Endothelial cell of umbilical vein (primary cell): ENCODE measurements around the gene GRK5. TPM values are rescaled to one million over a fixed set of nuclear protein-coding genes. Genes with fewer than 3 reads are reported as not detected.
A peak's percentile ranks its signal among the peaks of the same experiment; 100 is the strongest.

Experiments
- BruUV-seq: library from RNA; stranded (reverse); fragments of 400-500 nt; replicated peaks from 2 replicates; lab custom pipeline; 2021; lab: Mats Ljungman, UMichigan
- CTCF ChIA-PET: fragments of 300-600, 350-600 bp; sonication (Branson Sonifier 250); formaldehyde crosslinking; loops from one replicate; lab custom pipeline; 2021; ENCODE audit warnings: antibody characterized with exemption, inconsistent platforms; lab: Charles Lee
- POLR2A ChIA-PET: fragments of 300-600, 350-600 bp; sonication (Branson Sonifier 250); formaldehyde crosslinking; loops from one replicate; lab custom pipeline; 2021; ENCODE audit warnings: antibody characterized with exemption, inconsistent platforms; lab: Charles Lee
- DNase-seq: peaks from one replicate; pipeline ENCODE4 v3.0.0-alpha.2; 2011; ENCODE audit warnings: low read depth, low spot score
- FAIRE-seq: peaks from 2 replicates; lab custom pipeline; 2011; peaks lifted over from hg19 to GRCh38; lab: Jason Lieb, UNC
- H2AFZ ChIP-seq: 2 replicates; pipeline ENCODE4 v1.6.0; 2012; ENCODE audit warnings: low read depth, low read length, control low read depth, inconsistent platforms
- H3K27ac ChIP-seq: 2 replicates; pipeline ENCODE4 v1.5.1; 2011; ENCODE audit warnings: low read depth, mild to moderate bottlenecking, control low read depth, low read length, moderate library complexity; ENCODE audit not compliant: insufficient read depth
- H3K27me3 ChIP-seq, 2 experiments: 2 replicates each; pipeline versions ENCODE4 v1.6.0 to v1.6.1; 2011; ENCODE audit warnings: low read length in 2 of 2, mixed read lengths in 1 of 2; ENCODE audit not compliant: control insufficient read depth in 2 of 2, insufficient read depth in 2 of 2
- H3K36me3 ChIP-seq, 2 experiments: 2 replicates in 1 of 2; 3 replicates in 1 of 2; pipeline ENCODE4 v1.5.1; 2011; ENCODE audit warnings: low read length in 2 of 2, mild to moderate bottlenecking in 1 of 2, moderate library complexity in 1 of 2; ENCODE audit not compliant: control insufficient read depth in 2 of 2, insufficient read depth in 2 of 2; ENCODE audit errors: extremely low read depth in 1 of 2
- H3K4me1 ChIP-seq: 3 replicates; pipeline ENCODE4 v1.5.1; 2011; ENCODE audit warnings: mild to moderate bottlenecking, low read length; ENCODE audit not compliant: control insufficient read depth, insufficient read depth; ENCODE audit errors: extremely low read depth
- H3K4me2 ChIP-seq: 2 replicates; pipeline ENCODE4 v1.6.1; 2011; ENCODE audit warnings: low read length, control low read depth, mixed read lengths; ENCODE audit not compliant: insufficient read depth
- H3K4me3 ChIP-seq, 3 experiments: fragments of 200-600 bp in 1 of 3; sonication (generic), shearing (Covaris generic) in 1 of 3; replicated peaks in 1 of 3; 2 replicates each; pipeline ENCODE4 v1.5.1; 2011 to 2016; ENCODE audit warnings: control low read depth in 3 of 3, low read length in 3 of 3, mild to moderate bottlenecking in 2 of 3, inconsistent platforms in 1 of 3, low read depth in 1 of 3, moderate library complexity in 1 of 3; ENCODE audit not compliant: insufficient read depth in 1 of 3
- H3K79me2 ChIP-seq: 2 replicates; pipeline ENCODE4 v1.6.0; 2012; ENCODE audit warnings: low read length, inconsistent platforms; ENCODE audit not compliant: control insufficient read depth, insufficient read depth
- H3K9ac ChIP-seq: replicated peaks from 2 replicates; pipeline ENCODE3; 2011; ENCODE audit warnings: low read length, control low read depth; ENCODE audit not compliant: insufficient read depth; ENCODE audit errors: extremely low read depth
- H3K9me1 ChIP-seq: replicated peaks from 3 replicates; pipeline ENCODE4 v1.6.0; 2011; ENCODE audit warnings: mild to moderate bottlenecking, low read length; ENCODE audit not compliant: control insufficient read depth, insufficient read depth; ENCODE audit errors: extremely low read depth
- H3K9me3 ChIP-seq: replicated peaks from 2 replicates; pipeline ENCODE4 v1.5.1; 2012; ENCODE audit warnings: low read length, inconsistent platforms; ENCODE audit not compliant: control insufficient read depth, insufficient read depth
- H4K20me1 ChIP-seq: replicated peaks from 2 replicates; pipeline ENCODE3; 2011; ENCODE audit warnings: mild to moderate bottlenecking, low read length; ENCODE audit not compliant: control insufficient read depth, insufficient read depth; ENCODE audit errors: extremely low read depth
- CTCF ChIP-seq, 2 donors: IDR thresholded peaks; 1 replicate in 1 of 2; 2 replicates in 1 of 2; pipeline ENCODE4 v1.5.1; 2011; ENCODE audit warnings: low read length in 2 of 2, mild to moderate bottlenecking in 2 of 2, moderate library complexity in 2 of 2, control low read depth in 1 of 2, inconsistent platforms in 1 of 2, low read depth in 1 of 2; ENCODE audit not compliant: insufficient read depth in 1 of 2; ENCODE audit errors: extremely low read depth in 1 of 2
- FOS ChIP-seq: IDR thresholded peaks from 2 replicates; pipeline ENCODE4 v1.6.1; 2011; ENCODE audit warnings: mild to moderate bottlenecking, low read length, moderate library complexity, borderline replicate concordance; ENCODE audit not compliant: insufficient read depth
- JUN ChIP-seq: IDR thresholded peaks from 2 replicates; pipeline ENCODE4 v1.6.1; 2011; ENCODE audit warnings: borderline replicate concordance, low read depth; ENCODE audit not compliant: insufficient read length, insufficient read depth
- MYC ChIP-seq: IDR thresholded peaks from one replicate; pipeline ENCODE4 v1.6.1; 2011; ENCODE audit warnings: mild to moderate bottlenecking, low read depth, low read length
- POLR2A ChIP-seq: IDR thresholded peaks from 2 replicates; pipeline ENCODE4 v1.6.1; 2012; ENCODE audit warnings: low read depth, mild to moderate bottlenecking, control low read depth, low read length
- dilution Hi-C: fragments of 300-500 bp; cut with MboI; formaldehyde crosslinking; loops from one replicate; pipeline ENCODE4 v1.15.0; 2019; ENCODE audit warnings: low sequenced_read_pairs; ENCODE audit not compliant: extremely low pct_ligation_motif_present
- intact Hi-C: fragments of 100-400 bp; cut with micrococcal nuclease; formaldehyde crosslinking; loops from one replicate; pipeline ENCODE4 v1.10.0; 2022
- polyA plus RNA-seq, 4 experiments: library from polyadenylated mRNA; depleted of rRNA in 3 of 4; stranded (reverse) in 3 of 4; unstranded in 1 of 4; fragments of >200 nt; gene quantifications; 2 replicates each; pipeline versions ENCODE4 v1.2.1 to v1.2.3, GENCODE V29; 2011 to 2012; ENCODE audit warnings: missing spikeins in 1 of 4
- total RNA-seq: library from RNA; stranded (reverse); gene quantifications from 2 replicates; pipeline ENCODE4 v1.2.3, GENCODE V29; 2021

GRK5 gene
- total and polyA plus RNA-seq, 2 donors (not counting 3 experiments of a cell fraction or from before 2014, with no cell fraction given), result 13.1 to 29.5 TPM

DNA sequence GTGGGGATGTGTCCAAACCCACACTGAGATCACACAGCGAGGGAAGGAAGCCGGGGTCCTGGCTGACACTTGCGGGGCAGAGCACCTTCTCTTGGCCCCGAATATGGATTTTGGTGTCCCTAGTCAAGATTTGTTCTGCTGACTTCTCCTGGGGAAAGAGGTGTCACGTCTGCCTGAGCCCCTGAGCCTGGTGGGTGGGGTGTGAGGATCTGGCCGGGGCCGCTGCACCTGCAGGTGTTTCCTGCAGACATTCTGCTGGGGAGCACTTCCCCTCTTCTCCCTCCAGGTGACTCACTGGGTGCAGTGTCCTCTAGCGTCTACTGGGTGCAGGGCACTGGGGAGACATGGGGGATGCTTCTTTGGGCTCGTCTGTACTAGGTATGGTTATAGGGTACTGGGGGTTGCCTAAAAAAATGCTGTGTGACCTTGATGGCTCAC is 99.2 kb downstream of the GRK5 start:
- H3K9me1 ChIP-seq, result no peaks in the 10 kb centered on the region
- no peak overlapping the region for H3K4me3 ChIP-seq
- no peaks in the 10 kb centered on the region for H3K9me3 ChIP-seq
- FAIRE-seq (no peak), DNase-seq (peak; percentile 70)
- no peaks in the 10 kb centered on the region for H4K20me1 ChIP-seq
- H3K27me3 ChIP-seq, result no peaks in the 10 kb centered on the region
- intact Hi-C loops (loop anchor here (1.0 kb wide), 8 partner anchors 9 to 104 kb away; no protein-coding TSS in a partner anchor), dilution Hi-C loops (no loop called here)
- H3K9ac ChIP-seq, result peak overlapping the region; percentile 71
- peaks cover 43% of the 10 kb centered on the region for H3K4me1 ChIP-seq
- no peak overlapping the region for H2AFZ ChIP-seq
- TSS peak; percentile 62 for BruUV-seq
- ChIA-PET CTCF (interaction anchor here (0.9 to 2.4 kb wide), 11 partner anchors 27 to 139 kb away, joined by 3 to 9 read pairs (median 4); partner anchors contain the start of gene GRK5), POLR2A (interaction anchor here (0.7 to 1.4 kb wide), 2 partner anchors 97 to 103 kb away, joined by 3 to 5 read pairs; no protein-coding TSS in a partner anchor)
- peak overlapping the region; percentile 93 for H3K27ac ChIP-seq
- TF ChIP-seq JUN (peak; percentile 56), FOS (no peak), POLR2A (peak; percentile 0), CTCF (IDR thresholded peaks at IDR 0.05; ENCODE audit: extremely low read depth in 1 of 2, insufficient read depth in 1 of 2, low read depth in 1 of 2, low read length in 2 of 2) (peak; percentile 11 to 16)
- peaks cover 3% of the 10 kb centered on the region for H3K79me2 ChIP-seq
- peak overlapping the region; percentile 56 for H3K4me2 ChIP-seq
- no peaks in the 10 kb centered on the region for H3K36me3 ChIP-seq

GRCh38 chr10:119306986-119307392 is 99.6 kb downstream of the GRK5 start:
- peak overlapping the region; percentile 71 for H3K9ac ChIP-seq
- no peaks in the 10 kb centered on the region for H3K9me1 ChIP-seq
- peak overlapping the region; percentile 6 for H3K4me2 ChIP-seq
- BruUV-seq, result no TSS peak
- H3K27ac ChIP-seq, result peak overlapping the region; percentile 93
- H4K20me1 ChIP-seq, result no peaks in the 10 kb centered on the region
- H3K79me2 ChIP-seq, result peaks cover 3% of the 10 kb centered on the region
- no peak overlapping the region for H3K4me3 ChIP-seq
- POLR2A ChIA-PET, result interaction anchor here (1.4 kb wide), 1 partner anchor 103 kb away, joined by 5 read pairs; no protein-coding TSS in a partner anchor
- dilution Hi-C loops (no loop called here), intact Hi-C loops (loop anchor here (1.0 kb wide), 8 partner anchors 8 to 103 kb away; no protein-coding TSS in a partner anchor)
- H3K36me3 ChIP-seq, result no peaks in the 10 kb centered on the region
- H3K9me3 ChIP-seq, result no peaks in the 10 kb centered on the region
- DNase-seq, result peak; percentile 31
- TF ChIP-seq FOS (peak; percentile 34), MYC (no peak)
- peak; percentile 52 for FAIRE-seq
- CTCF ChIA-PET, result interaction anchor here (0.9 to 2.4 kb wide), 10 partner anchors 26 to 138 kb away, joined by 3 to 9 read pairs (median 4); partner anchors contain the start of gene GRK5
- peaks cover 39% of the 10 kb centered on the region for H3K4me1 ChIP-seq
- H2AFZ ChIP-seq, result no peak overlapping the region
- H3K27me3 ChIP-seq, result no peaks in the 10 kb centered on the region
